Left lung (tissue), 10 donors: ENCODE data around the gene CTDP1. TPM values are rescaled to one million over a fixed set of nuclear protein-coding genes. Genes with fewer than 3 reads are reported as not detected.

Experiments used
- ATAC-seq: fragments of 200-7000 bp; cut with Tn5 transposase; one replicate; pipeline ENCODE4 v1.9.1; 2020; ENCODE audit warnings: moderate library complexity
- DNase-seq, 4 donors: peaks; one replicate each; pipeline ENCODE4 v3.0.0-alpha.2; 2013 to 2020
- H3K27ac ChIP-seq, 2 donors: fragments of 200-600 bp; sonication (generic) in 1 of 2; one replicate each; pipeline versions ENCODE4 v1.5.0 to v1.8.0; 2020 to 2021
- H3K27me3 ChIP-seq, 2 donors: fragments of 200-600 bp; sonication (generic) in 1 of 2; one replicate each; pipeline versions ENCODE4 v1.5.0 to v1.8.0; 2020 to 2021
- H3K36me3 ChIP-seq, 2 donors: fragments of 200-600 bp; sonication (generic) in 1 of 2; one replicate each; pipeline versions ENCODE4 v1.5.0 to v1.8.0; 2020 to 2021
- H3K4me1 ChIP-seq, 2 donors: fragments of 200-600 bp; one replicate each; pipeline ENCODE4 v1.8.0; 2021
- H3K4me3 ChIP-seq, 2 donors: fragments of 200-600 bp; sonication (generic) in 1 of 2; one replicate each; pipeline versions ENCODE4 v1.5.0 to v1.8.0; 2020 to 2021; ENCODE audit warnings: mild to moderate bottlenecking in 1 of 2
- H3K9me3 ChIP-seq, 2 donors: fragments of 200-600 bp; sonication (generic) in 1 of 2; one replicate each; pipeline versions ENCODE4 v1.5.0 to v1.8.0; 2020 to 2021
- intact Hi-C, 2 donors: fragments of 100-400 bp; cut with DNase I; formaldehyde crosslinking; loops; one replicate each; pipeline versions ENCODE4 v1.11.2 to v1.14.2; 2022
- polyA plus RNA-seq, 6 donors: library from polyadenylated mRNA; unstranded; fragments of 120-200 nt; gene quantifications; one replicate each; pipeline ENCODE4 v1.2.1, GENCODE V29; 2013; ENCODE audit not compliant: insufficient read length in 6 of 6
- total RNA-seq, 2 donors: library from RNA; stranded (reverse); fragmentation: NEBNext Ultra II Directional; extraction: Animal tissue kit (Norgen Biotek cat#: 25700); gene quantifications; one replicate each; pipeline ENCODE4 v1.2.1, GENCODE V29; 2021
- TF ChIP-seq, protein P1 (sequence below), 2 donors: fragments of 200-600 bp; sonication (generic) in 1 of 2; IDR thresholded peaks; one replicate each; pipeline versions ENCODE4 v1.5.0 to v1.8.0; 2021; ENCODE audit warnings: antibody characterized with exemption in 2 of 2
- donor health status: DM: no; HTN: yes; CAD: no.
- donor health status: DM: no; HTN: no; CAD: no.

The CTDP1 gene
- total and polyA plus RNA-seq, 8 donors = 8.4 to 24.4 (median 11.4) TPM

DNA sequence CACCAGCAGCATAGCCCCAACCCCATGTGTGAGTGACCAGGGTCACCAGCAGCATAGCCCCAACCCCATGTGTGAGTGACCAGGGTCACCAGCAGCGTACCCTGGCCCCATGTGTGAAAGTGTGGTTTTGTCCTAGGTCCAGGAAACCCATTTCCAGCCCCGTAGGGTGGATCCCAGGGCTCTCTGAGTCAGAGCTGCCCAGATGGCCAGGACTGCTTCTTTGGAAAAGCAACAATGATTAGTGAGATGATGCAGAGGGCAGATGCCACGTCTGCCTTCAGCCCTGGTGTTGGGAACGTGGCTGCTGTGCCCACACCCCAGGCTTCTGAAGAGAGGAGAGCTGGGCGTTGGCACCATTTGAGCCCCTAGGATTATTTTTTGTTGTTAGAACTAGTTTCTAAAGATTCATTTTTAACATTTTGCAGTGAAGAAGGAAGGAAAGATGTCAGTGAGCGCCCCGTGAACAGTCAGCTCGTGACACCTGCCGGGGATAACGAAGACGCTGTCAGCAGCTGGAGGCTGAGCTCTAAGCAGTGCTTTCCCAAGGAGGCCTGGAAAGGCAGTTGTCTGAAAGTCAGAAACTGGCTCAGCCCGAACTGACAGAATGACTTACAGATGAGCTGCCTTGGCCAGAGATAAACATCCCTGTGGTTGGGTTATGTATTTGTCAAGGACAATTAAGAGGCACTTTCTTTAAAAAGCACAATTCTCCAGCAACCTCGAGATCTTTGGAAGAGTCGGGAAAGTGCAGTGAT lies 86.1 kb downstream of the CTDP1 start:
- Histone ChIP-seq H3K4me1 (no peaks in the 10 kb centered on the region), H3K9me3 (peaks cover 0 to 18% of the 10 kb centered on the region in 2 donors), H3K27ac (no peak overlapping the region), H3K36me3 (no peaks in the 10 kb centered on the region), H3K27me3 (peaks cover 0 to 20% of the 10 kb centered on the region in 2 donors), H3K4me3 (no peak overlapping the region)
- intact Hi-C loops = no loop called here
- DNase-seq = peak in 1 of 4 donors; percentile 24
- no peak for ATAC-seq
- TF ChIP-seq, protein P1, sequence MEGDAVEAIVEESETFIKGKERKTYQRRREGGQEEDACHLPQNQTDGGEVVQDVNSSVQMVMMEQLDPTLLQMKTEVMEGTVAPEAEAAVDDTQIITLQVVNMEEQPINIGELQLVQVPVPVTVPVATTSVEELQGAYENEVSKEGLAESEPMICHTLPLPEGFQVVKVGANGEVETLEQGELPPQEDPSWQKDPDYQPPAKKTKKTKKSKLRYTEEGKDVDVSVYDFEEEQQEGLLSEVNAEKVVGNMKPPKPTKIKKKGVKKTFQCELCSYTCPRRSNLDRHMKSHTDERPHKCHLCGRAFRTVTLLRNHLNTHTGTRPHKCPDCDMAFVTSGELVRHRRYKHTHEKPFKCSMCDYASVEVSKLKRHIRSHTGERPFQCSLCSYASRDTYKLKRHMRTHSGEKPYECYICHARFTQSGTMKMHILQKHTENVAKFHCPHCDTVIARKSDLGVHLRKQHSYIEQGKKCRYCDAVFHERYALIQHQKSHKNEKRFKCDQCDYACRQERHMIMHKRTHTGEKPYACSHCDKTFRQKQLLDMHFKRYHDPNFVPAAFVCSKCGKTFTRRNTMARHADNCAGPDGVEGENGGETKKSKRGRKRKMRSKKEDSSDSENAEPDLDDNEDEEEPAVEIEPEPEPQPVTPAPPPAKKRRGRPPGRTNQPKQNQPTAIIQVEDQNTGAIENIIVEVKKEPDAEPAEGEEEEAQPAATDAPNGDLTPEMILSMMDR (IDR thresholded peaks at IDR 0.05) = no peak

DNA sequence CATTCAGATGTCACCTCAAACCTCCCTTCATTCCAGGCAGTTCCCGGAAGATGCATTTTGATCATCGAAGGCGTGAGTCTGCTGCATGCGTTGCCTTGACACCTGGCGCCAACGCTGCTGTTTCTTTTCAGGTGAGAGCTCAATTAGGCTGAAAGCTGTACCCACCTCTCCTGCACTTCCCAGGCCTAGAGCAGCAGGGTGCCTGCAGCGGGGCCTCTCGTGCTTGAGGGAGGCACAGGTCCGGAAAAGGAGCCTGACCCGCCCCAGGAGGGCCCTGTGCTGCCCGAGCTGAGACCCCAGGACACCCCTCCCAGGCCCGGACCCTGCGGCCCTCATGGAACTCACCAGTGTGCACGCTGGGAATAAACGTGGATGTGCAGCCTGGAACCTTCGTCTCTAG lies 86.7 kb downstream of the CTDP1 start:
- peak in 1 of 4 donors; percentile 13 for DNase-seq
- TF ChIP-seq, protein P1 (IDR thresholded peaks at IDR 0.05) = no peak

DNA sequence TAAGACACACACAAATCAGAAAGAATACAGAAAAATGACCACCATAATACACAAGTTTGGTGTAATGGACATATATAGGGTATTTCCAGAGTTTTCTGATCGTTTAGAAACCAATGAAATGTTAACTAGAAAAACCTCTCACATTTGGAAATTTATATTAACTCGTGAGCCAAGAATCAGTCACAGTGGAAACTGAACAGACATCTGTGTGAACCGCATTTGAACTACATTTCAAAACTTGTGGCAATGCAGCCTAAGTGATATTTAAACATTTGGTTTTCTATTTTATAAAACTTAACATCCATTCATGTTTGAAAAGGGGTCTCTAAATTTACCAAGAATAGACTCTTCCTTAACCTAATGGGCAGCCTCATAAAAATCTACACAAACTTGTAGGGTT lies 89.1 kb downstream of the CTDP1 start:
- Histone ChIP-seq H3K9me3 (peaks cover 0 to 18% of the 10 kb centered on the region in 2 donors), H3K27ac (no peak overlapping the region), H3K4me3 (no peak overlapping the region), H3K4me1 (no peaks in the 10 kb centered on the region), H3K36me3 (no peaks in the 10 kb centered on the region), H3K27me3 (peaks cover 0 to 43% of the 10 kb centered on the region in 2 donors)
- DNase-seq = no peak
- ATAC-seq = no peak
- TF ChIP-seq, protein P1 (IDR thresholded peaks at IDR 0.05) = no peak
- intact Hi-C loops = no loop called here

More for the DNA sequence above, 86.7 kb downstream of the CTDP1 start:
- no peak for ATAC-seq
- H3K36me3 ChIP-seq = no peaks in the 10 kb centered on the region
- peaks cover 0 to 18% of the 10 kb centered on the region in 2 donors for H3K9me3 ChIP-seq
- H3K4me1 ChIP-seq = no peaks in the 10 kb centered on the region
- H3K4me3 ChIP-seq = no peak overlapping the region
- H3K27ac ChIP-seq = no peak overlapping the region
- H3K27me3 ChIP-seq = peaks cover 0 to 20% of the 10 kb centered on the region in 2 donors
- intact Hi-C loops = no loop called here

DNA sequence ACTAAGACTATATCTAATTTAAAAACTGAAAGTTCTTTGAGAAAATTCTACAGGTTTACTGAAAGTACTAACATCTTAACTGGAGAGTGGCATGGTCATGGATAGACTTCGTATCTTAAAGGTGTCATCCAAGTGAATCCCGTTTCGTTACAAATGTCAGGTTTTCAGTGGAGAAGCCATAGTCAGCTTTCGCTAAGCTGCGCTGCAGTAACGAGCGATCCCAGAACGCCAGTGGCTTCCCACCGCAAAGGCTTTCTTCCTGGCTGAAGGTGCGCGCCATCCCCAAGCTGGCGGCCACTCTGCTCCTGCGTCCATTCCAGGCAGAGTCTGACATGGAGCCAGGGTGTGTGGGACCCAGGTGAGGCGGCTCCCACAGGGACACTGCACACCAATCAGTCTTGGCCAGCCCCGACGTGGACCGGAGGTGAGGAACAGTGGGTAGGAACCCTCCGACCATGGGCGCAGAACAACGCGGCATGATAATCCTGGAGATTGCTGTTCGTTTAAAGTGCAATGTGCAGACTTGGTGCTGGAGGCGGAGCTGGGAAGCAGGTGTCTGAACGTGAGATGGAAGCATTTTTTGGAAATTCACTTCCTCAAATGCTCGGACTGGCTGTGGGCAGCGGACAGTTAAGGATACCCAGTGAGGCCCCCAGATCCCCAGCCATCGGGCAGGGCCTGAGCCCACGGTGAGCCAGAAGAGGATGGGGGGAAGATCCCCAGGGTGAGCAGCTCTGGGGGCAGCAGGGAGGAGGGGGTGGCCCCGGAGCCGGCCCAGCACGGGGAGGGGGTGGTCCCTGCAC lies 90.3 kb downstream of the CTDP1 start:
- intact Hi-C loops = no loop called here
- Histone ChIP-seq H3K4me3 (no peak overlapping the region), H3K27me3 (peaks cover 0 to 48% of the 10 kb centered on the region in 2 donors), H3K4me1 (no peaks in the 10 kb centered on the region), H3K9me3 (peaks cover 0 to 18% of the 10 kb centered on the region in 2 donors), H3K27ac (no peak overlapping the region), H3K36me3 (no peaks in the 10 kb centered on the region)
- TF ChIP-seq, protein P1 (IDR thresholded peaks at IDR 0.05) = no peak
- peak in 1 of 4 donors; percentile 22 for DNase-seq
- ATAC-seq = no peak

DNA sequence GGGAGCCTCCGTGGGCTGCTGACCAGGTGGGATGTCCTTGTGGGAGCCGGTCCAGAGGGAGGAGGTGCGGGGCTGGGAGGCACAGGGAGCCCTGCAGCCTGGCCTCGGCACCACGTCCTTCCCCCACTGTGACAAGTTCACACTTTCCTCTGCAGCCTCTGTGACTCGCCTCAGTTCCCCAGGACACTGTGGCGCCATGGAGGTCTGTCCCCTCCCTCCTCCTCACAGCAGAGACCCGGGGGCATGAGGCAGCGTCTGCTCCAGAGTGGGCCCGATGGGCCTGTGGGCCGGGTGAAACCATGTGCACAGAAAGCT lies 90.9 kb downstream of the CTDP1 start:
- H3K4me3 ChIP-seq = no peak overlapping the region
- no peaks in the 10 kb centered on the region for H3K36me3 ChIP-seq
- ATAC-seq (no peak), DNase-seq (peak in 1 of 4 donors; percentile 7)
- TF ChIP-seq, protein P1 (IDR thresholded peaks at IDR 0.05) = no peak
- H3K27ac ChIP-seq = no peak overlapping the region
- intact Hi-C loops = no loop called here
- peaks cover 0 to 51% of the 10 kb centered on the region in 2 donors for H3K27me3 ChIP-seq
- no peaks in the 10 kb centered on the region for H3K4me1 ChIP-seq
- H3K9me3 ChIP-seq = peaks cover 0 to 18% of the 10 kb centered on the region in 2 donors
